Measurements from ENCODE around the gene B4GALNT1. TPM values are rescaled to one million over a fixed set of nuclear protein-coding genes. Genes with fewer than 3 reads are reported as not detected.

Gene B4GALNT1
- total and polyA plus RNA-seq, 9 of the 15 experiments (the other 6 are each of a cell fraction or from before 2014, with no cell fraction given): 1.0 to 32.2 (median 9.8) TPM

DNA sequence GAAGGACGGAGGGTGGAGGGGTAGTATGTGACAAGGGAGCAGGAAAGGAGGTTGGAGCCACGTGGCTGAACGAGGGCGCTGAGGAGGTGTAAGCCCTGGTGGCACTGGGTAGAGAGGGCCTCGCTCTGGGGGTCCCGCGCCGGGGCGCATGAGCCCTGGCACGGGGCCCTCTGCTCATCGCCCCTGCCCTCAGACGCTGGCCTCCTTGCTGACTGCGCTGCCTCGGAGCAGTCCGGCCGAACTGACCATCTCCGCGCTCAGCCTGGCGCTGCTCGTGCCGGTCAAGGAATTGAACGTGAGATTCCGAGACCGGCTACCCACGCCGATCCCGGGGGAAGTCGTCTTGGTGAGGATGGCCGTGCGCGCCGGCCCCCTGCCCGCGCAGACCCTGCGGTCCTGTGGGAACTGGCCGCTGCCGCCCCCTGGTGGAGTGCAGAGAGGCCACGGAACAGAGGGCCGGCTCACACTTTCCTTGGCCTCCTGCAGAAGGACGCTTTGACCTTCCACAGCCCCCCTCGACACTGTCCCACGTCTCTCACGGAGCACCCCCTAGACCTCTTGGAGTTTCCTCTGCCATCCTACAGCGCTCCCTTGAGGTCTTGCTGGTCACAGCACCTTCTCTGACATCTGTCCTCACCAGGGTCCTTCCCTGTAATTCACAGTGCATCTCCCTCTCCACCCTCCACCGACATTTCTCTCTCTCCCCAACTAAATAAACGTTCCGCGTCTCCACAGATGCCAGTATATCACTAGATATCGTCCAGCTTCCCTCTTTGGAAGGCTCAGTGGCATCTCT is 11.3 kb downstream of the B4GALNT1 start (continued):
- TF ChIP-seq, protein P1, sequence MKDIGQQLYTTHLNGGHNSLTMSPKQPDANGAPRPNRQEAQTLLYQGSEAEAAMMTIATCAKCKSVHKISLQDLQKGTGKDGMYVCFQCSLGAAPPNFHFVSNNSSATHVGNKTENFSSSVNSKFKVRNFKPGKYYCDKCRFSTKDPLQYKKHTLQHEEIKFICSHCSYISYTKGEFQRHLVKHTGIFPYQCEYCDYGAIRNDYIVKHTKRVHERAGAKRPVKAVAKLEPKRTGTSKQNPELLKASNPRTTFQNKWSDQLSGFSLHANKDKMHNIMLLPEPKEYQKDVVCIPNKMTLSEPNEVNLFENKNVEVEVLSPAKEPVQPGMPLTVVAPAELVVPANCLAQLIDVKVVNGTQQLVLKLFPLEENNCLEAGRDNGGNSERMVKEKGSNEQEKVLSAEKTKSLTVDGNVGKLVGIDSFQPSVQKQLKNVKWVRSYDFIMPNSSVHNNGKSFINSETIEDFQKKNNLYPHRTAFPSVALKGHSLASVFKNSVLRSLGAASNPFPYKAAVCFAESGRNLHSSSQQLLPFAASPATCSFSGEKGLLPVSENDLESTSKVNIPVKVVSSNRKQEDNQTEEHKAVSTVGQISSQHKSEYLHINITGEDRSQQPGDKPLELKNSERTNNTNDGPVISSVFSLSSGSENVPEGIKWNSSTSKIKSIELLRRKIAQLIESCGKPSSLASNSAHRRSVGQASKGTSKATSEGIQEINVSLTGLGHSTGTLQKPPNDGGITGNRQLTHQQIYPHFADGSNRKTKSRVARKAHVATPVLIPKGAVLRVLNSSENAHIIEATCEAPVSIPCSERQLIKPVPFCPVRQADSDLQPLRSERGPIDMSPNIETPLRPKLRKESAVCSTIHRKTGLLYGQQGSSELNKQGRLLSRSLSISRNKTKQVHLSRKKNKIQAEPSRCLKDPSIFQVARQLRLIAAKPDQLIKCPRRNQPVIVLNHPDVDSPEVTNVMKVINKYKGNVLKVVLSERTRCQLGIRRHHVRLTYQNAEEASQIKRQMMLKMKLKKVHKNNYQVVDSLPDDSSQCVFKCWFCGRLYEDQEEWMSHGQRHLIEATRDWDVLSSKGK (CRISPR knock-in tag; IDR thresholded peaks at IDR 0.05): no peak
- 0 out of 2 replicates have a peak, but pooled peaks have one; percentile 59 for TF ChIP-seq ETS1 (conservative IDR thresholded peaks at IDR 0.05; ENCODE audit: control insufficient read depth, low read depth, low read length)
- TF ChIP-seq L3MBTL2 (IDR thresholded peaks at IDR 0.05): peak; percentile 54; the same call in 1 of the 2 replicates
- peak; percentile 85 for TF ChIP-seq SMARCB1 (IDR thresholded peaks at IDR 0.05; ENCODE audit: insufficient read length, low read depth)
- TF ChIP-seq, protein P2, sequence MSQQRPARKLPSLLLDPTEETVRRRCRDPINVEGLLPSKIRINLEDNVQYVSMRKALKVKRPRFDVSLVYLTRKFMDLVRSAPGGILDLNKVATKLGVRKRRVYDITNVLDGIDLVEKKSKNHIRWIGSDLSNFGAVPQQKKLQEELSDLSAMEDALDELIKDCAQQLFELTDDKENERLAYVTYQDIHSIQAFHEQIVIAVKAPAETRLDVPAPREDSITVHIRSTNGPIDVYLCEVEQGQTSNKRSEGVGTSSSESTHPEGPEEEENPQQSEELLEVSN (IDR thresholded peaks at IDR 0.05; ENCODE audit: borderline replicate concordance in 1 of 2, extremely low read depth in 1 of 2, insufficient read depth in 1 of 2, insufficient read length in 1 of 2, low read depth in 1 of 2, low read length in 1 of 2, poor library complexity in 1 of 2, severe bottlenecking in 1 of 2): peak; percentile 41 to 55
- no peak for TF ChIP-seq TRIM28 (IDR thresholded peaks at IDR 0.05)
- TF ChIP-seq SIN3B (IDR thresholded peaks at IDR 0.05; ENCODE audit: low read depth): peak; percentile 45; the same call in 1 of the 2 replicates
- no peak for TF ChIP-seq ZNF398 (CRISPR knock-in tag; IDR thresholded peaks at IDR 0.05)
- TF ChIP-seq OTX1 (CRISPR knock-in tag; IDR thresholded peaks at IDR 0.05): no peak
- no peak for TF ChIP-seq MNT (conservative IDR thresholded peaks at IDR 0.05)
- TF ChIP-seq TBL1XR1 (IDR thresholded peaks at IDR 0.05; ENCODE audit: low read length in 2 of 2): no peak
- no peak for TF ChIP-seq TSC22D4 (tag; IDR thresholded peaks at IDR 0.05)
- TF ChIP-seq, protein P3, sequence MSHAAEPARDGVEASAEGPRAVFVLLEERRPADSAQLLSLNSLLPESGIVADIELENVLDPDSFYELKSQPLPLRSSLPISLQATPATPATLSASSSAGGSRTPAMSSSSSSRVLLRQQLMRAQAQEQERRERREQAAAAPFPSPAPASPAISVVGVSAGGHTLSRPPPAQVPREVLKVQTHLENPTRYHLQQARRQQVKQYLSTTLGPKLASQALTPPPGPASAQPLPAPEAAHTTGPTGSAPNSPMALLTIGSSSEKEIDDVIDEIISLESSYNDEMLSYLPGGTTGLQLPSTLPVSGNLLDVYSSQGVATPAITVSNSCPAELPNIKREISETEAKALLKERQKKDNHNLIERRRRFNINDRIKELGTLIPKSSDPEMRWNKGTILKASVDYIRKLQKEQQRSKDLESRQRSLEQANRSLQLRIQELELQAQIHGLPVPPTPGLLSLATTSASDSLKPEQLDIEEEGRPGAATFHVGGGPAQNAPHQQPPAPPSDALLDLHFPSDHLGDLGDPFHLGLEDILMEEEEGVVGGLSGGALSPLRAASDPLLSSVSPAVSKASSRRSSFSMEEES (CRISPR knock-in tag; IDR thresholded peaks at IDR 0.05): no peak
- no peak for TF ChIP-seq ZNF133 (CRISPR knock-in tag; IDR thresholded peaks at IDR 0.05)
- no peak for TF ChIP-seq ZSCAN29 (IDR thresholded peaks at IDR 0.05)
